GM19395 (cell line): ENCODE measurements around the gene CCDC197.

ENCODE experiments used
- ATAC-seq: cut with Tn5 transposase; IDR thresholded peaks from one replicate; pipeline ENCODE4 v1.9.1; 2021; ENCODE audit warnings: mild to moderate bottlenecking, moderate library complexity; ENCODE audit not compliant: unreplicated experiment

The CCDC197 gene

DNA sequence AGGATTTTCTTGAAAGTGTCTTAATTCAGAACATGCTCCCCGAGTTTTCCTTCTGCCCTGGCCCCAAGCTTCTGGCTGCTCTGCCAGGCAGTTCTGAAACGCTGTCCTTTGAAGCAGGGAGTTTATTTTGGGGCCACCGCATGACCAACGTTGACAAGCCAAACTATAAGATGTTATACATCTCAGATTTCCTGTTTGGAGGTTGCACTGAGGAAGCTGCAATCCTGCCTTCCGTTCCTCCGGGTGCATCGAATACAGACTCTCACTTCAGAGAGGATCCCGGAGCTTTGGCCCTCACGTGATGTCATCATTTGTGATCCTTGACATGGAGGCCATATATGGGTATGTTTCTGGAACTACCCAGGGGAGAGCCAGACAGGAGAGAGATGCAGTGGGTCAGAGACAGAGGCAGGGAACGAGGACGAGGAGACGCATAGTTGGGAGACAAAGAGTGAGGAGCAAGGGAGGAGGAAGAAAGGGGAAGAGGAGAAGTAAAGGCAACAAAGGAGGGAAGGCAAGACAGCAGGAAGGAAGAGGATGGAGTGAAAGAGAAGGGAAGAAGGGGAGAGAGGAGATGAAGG is 20.5 kb upstream of the CCDC197 start, which contains the start of gene ASB2:
Gene ASB2, minus strand, starts transcription at position 94 of the 581 bp plus-strand sequence. CDS start 12,031 bp downstream, outside the sequence.
- ATAC-seq, result peak; percentile 22

- no peak for ATAC-seq
Measured at GRCh38 chr14:93977171-93977570, 19.9 kb upstream of the CCDC197 start.

DNA sequence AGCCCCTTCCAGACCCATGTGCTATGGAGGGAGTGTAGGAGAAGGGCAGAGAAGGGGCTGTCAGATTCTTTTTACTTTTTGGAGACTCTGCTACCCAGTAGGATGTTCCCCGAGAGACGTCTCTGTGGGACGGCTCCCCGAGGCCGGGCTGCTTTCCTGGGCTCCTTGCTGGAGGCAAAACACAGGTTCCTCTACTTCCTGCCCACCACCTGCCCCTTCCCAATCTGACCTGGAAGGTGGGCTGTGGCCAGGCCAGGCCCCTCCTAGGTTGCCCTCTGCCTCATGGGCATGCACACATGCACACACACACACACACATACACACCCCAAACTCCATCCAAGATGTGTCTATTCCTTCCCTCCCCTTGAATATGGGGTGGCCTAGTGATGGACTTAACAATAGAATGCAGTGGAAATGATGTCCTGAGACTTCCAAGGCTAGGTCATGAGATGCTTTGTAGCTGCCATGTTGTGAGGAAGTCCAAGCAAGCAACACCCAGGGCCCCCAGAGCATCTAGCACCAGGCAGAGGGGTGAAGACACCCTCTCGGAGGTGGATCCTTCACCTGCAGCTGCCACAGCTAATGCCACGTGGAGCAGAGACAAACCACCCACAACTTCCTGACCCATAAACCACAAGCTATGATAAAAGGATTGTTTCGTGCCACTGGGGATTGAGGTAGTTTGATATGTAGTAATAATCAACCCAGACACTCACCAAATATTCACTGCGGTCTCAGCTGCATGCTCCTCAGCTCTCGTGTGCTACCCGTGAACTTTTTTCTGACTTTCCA is 19.1 kb upstream of the CCDC197 start:
- peak; percentile 62 for ATAC-seq

DNA sequence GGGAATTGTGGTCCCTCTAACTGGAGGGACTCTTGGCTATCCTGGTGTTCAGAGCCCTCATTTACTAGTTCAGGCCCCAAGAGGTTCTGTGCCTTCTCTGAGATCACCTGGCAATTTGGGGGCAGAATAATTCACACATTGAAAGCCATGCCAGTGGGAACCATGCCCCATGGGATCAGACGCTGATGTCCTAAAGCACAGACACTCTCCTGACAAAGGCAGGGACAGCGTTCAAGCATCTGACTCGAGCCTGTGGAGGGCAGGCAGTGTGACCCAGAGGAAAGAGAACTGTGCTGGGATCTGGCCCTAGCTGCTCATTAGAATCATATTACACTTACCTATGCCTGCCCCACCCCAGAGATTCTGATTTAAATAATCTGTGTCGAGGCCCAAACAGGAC is 18.4 kb upstream of the CCDC197 start:
- no peak for ATAC-seq

DNA sequence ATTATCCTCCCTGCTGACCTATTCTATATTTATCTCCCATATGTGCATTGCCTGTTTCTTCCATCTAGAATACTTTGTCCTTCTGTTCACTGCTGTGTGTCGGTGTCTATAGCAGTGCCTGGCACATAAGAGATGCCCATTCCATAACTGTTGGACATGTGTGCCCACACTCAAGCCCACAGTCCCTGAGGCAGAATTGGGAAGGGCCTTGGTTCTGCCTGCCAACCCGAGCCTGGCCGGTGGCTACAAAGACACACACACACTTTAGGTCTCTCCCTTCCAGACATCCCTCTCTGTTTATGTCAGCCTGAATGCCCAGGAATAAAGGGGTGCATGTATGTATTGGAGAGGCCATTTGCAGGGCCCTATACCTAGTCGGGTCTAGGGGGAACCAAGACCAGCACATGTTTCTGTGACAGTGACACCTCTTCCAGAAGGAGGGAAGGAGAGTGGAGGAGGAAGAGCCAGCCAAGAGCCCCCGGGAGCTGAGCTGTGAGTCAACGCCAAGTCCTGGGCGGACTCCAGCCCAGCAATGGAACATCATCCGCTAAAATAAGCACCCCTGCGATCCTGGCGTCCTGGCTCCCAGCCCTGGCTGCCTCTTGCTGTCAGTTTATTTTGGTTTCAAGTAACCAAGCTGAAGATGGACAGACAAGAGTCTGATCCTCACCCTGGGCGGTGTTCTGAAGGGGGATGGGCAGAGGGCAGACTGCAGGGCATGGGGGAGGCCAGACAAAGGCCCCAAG is 16.5 kb upstream of the CCDC197 start:
- no peak for ATAC-seq

GRCh38 chr14:93981316-93982229 is 15.5 kb upstream of the CCDC197 start:
- ATAC-seq, result no peak

GRCh38 chr14:93982230-93983007 is 14.7 kb upstream of the CCDC197 start:
- no peak for ATAC-seq

DNA sequence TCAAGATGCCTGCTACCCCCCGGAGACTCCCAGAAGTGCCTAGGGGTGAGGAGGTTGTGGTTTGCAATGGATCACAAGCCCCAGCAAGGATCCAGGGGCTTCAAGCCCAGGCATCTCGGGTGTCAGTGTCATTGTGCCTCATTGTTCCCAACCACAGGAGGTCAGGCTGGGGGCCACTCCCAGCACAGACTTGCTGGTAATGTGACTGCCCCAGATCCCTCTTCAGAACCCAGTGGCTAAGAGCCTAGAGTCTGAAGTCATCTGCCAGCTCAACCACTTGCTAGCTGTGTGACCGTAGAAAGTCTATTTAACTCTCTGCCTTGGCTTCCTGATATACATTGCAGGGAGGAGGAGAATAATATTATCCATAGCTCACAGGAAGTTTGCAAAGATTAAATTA is 13.0 kb upstream of the CCDC197 start:
- ATAC-seq, result no peak

GRCh38 chr14:93984987-93985410 is 12.1 kb upstream of the CCDC197 start:
- ATAC-seq, result no peak

GRCh38 chr14:93986955-93987354 is 10.1 kb upstream of the CCDC197 start:
- ATAC-seq, result no peak

- ATAC-seq, result no peak
Measured at GRCh38 chr14:93987376-93987775, 9.7 kb upstream of the CCDC197 start.

DNA sequence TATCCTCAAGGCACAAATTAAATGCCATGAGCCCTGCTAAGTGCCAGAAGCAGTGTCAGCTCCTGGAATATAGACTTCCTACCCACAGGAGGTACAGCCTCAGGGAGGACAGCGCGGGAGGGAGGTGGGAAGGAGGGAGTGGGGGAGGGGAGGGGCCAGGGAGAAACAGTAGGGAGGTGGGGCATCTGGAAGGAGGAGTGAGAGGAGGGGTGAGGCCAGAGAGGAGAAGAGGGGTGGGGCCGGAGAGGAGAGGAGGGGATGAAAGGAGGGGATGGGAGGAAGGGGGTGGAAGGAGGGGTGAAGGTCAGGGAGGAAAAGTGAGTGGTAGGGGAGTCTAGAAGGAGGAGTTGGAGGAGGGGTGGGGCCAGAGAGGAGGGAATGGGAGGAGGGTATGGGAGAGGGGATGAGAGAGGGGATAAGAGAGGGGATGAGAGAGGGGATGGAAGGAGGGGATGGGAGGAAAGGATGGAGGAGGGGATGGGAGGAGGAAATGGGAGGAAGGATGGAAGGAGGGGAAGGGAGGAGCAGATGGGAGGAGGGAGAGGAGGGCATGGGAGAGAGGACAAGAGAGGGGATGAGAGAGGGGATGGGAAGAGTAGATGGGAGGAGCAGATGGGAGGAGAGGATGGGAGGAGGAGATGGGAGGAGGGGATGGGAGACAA is 9.2 kb upstream of the CCDC197 start:
- no peak for ATAC-seq

- ATAC-seq, result no peak
Measured at GRCh38 chr14:93989939-93990338, 7.2 kb upstream of the CCDC197 start.

DNA sequence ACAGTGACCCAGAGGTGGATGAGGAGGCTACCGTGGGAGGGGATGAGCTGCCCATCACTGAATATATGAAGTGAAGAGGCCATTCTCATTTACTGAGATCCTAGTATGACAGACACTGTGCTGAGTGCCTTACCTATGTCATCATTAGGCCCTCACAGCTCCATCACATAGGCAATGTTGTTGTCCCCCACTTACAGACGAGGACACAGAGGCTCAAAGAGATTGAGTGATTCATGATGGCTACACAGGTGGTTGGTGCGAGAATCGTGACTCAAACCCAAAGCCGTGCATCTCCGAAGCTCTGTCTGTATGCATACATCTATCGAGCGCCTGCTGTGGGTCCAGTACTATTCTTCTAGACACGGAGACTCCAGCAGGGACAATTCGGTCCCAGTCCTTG is 5.9 kb upstream of the CCDC197 start:
- no peak for ATAC-seq

DNA sequence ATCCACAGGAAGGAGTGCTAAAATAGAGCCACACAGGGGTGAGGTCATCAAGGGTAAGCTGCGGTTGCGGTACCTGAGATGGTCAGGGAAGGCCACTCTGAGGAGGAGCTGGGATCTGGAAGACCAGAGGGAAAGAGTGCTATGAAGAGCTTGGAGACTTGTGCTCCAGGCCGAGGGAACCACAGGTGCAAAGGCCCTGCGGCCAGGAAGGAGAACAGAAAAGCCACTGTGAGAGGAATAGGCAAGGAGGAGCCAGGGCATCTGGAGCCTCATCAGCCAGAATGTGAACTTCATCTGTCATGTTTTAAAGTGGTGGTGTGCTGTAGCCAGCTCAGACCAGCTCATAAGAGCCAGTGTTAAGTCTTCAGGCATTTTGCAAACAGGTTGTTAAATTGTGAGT is 5.5 kb upstream of the CCDC197 start:
- no peak for ATAC-seq

DNA sequence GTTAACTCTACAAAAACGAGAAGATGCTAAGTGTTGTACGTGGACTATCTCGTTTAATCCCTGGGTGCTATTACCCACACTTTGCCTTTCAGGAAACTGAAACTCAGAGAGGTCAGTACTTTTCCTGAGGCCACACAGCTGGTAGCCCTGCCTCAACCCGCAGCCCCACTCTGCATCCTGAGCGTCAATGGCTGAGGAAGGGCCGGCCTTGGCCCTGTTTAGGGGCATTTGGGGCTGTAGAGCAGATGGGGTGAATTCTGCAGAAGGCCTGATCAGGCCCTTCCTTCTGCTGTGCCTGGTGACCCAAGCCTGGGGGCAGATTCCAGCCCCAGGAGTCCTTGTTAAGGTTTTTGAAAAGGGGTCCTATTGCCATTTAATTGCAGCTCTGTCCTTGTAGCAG is 3.7 kb upstream of the CCDC197 start:
- ATAC-seq, result no peak

- no peak for ATAC-seq
Measured at GRCh38 chr14:93994919-93995682, 2.0 kb upstream of the CCDC197 start.

GRCh38 chr14:93996130-93996695 is 888 bp upstream of the CCDC197 start:
- no peak for ATAC-seq
